Uterus (tissue), 4 donors: ENCODE data around the gene CDKN2C. TPM values are rescaled to one million over a fixed set of nuclear protein-coding genes. Genes with fewer than 3 reads are reported as not detected.
"Not testable (repeated sequence)": the region's sequence is repeated elsewhere in the genome, so short reads cannot be mapped to it uniquely, and the experiment has no call there.

Source experiments
- DNase-seq, 2 donors: peaks; one replicate each; pipeline ENCODE4 v3.0.0-alpha.2; 2019 to 2020
- H3K27ac ChIP-seq, 2 donors: fragments of 200-600 bp; sonication (generic); 1 replicate in 1 of 2; 2 replicates in 1 of 2; pipeline ENCODE4 v1.5.1; 2016 to 2018
- H3K27me3 ChIP-seq, 2 donors: fragments of 200-600 bp; sonication (generic); one replicate each; pipeline ENCODE4 v1.5.1; 2018 to 2019; ENCODE audit warnings: control low read depth in 1 of 2
- H3K36me3 ChIP-seq, 2 donors: fragments of 200-600 bp; sonication (generic); one replicate each; pipeline ENCODE4 v1.5.1; 2019; ENCODE audit warnings: control low read depth in 1 of 2
- H3K4me1 ChIP-seq, 2 donors: fragments of 200-600 bp; sonication (generic); one replicate each; pipeline ENCODE4 v1.5.1; 2018 to 2019; ENCODE audit warnings: control low read depth in 1 of 2
- H3K4me3 ChIP-seq, 2 donors: fragments of 200-600 bp; sonication (generic); 1 replicate in 1 of 2; 2 replicates in 1 of 2; pipeline ENCODE4 v1.5.1; 2018 to 2019; ENCODE audit warnings: mild to moderate bottlenecking in 1 of 2
- H3K9me3 ChIP-seq, 2 donors: fragments of 200-600 bp; sonication (generic); one replicate each; pipeline ENCODE4 v1.5.1; 2019; ENCODE audit warnings: control low read depth in 1 of 2
- POLR2A ChIP-seq, 2 donors: fragments of 450-650 bp; IDR thresholded peaks; one replicate each; pipeline ENCODE4 v1.6.1; 2016; ENCODE audit warnings: antibody characterized with exemption in 2 of 2, mild to moderate bottlenecking in 1 of 2, moderate library complexity in 1 of 2
- intact Hi-C: fragments of 100-400 bp; cut with DNase I; formaldehyde crosslinking; loops from one replicate; pipeline ENCODE4 v1.15.1; 2023; ENCODE audit warnings: low total_unique reads
- total RNA-seq, 4 donors: library from RNA; depleted of rRNA in 3 of 4; stranded (reverse); fragments of >200 nt in 3 of 4; gene quantifications; one replicate each; pipeline versions ENCODE4 v1.1.0 to v1.2.4, GENCODE V29; 2014 to 2023
- TF ChIP-seq, protein P1 (sequence below), 4 experiments: fragments of 200-600 bp in 2 of 4; fragments of 450-650 bp in 2 of 4; sonication (generic) in 2 of 4; IDR thresholded peaks; one replicate each; pipeline ENCODE4 v1.5.1; 2016 to 2019; ENCODE audit warnings: antibody characterized with exemption in 4 of 4, mild to moderate bottlenecking in 2 of 4, moderate library complexity in 1 of 4
- donor health status: DM: yes; HTN: yes; CAD: no.

Gene CDKN2C
- total RNA-seq, 4 donors from 2014 or later = 13.4 to 103 (median 22.2) TPM

DNA sequence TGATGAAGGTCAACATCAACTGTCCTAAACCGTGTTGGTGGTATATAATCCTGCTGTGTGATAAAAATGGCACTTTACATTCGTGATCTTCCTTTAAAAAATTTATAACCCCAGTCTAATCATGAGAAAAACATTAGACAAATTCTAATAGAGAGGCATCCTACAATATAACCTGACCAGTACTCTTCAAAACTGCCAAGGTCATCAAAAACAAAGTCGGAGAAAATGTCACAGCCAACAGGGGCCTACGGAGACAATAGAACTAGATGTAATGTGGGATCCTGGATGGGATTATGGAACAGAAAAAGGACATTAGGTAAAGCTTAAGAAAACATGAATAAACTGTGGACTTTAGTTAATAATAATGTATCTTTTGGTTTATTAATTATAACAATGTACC, 25.0 kb downstream of the CDKN2C start:
- Histone ChIP-seq H3K9me3 (no peaks in the 10 kb centered on the region), H3K4me3 (no peak overlapping the region), H3K4me1 (no peaks in the 10 kb centered on the region), H3K27me3 (no peaks in the 10 kb centered on the region), H3K27ac (no peak overlapping the region), H3K36me3 (no peaks in the 10 kb centered on the region)
- TF ChIP-seq, protein P1, sequence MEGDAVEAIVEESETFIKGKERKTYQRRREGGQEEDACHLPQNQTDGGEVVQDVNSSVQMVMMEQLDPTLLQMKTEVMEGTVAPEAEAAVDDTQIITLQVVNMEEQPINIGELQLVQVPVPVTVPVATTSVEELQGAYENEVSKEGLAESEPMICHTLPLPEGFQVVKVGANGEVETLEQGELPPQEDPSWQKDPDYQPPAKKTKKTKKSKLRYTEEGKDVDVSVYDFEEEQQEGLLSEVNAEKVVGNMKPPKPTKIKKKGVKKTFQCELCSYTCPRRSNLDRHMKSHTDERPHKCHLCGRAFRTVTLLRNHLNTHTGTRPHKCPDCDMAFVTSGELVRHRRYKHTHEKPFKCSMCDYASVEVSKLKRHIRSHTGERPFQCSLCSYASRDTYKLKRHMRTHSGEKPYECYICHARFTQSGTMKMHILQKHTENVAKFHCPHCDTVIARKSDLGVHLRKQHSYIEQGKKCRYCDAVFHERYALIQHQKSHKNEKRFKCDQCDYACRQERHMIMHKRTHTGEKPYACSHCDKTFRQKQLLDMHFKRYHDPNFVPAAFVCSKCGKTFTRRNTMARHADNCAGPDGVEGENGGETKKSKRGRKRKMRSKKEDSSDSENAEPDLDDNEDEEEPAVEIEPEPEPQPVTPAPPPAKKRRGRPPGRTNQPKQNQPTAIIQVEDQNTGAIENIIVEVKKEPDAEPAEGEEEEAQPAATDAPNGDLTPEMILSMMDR (IDR thresholded peaks at IDR 0.05) = no peak
- no peak for TF ChIP-seq POLR2A (IDR thresholded peaks at IDR 0.05)
- intact Hi-C loops = no loop called here
- no peak for DNase-seq

- Histone ChIP-seq H3K4me3 (no peak overlapping the region), H3K9me3 (no peaks in the 10 kb centered on the region), H3K4me1 (no peaks in the 10 kb centered on the region), H3K36me3 (no peaks in the 10 kb centered on the region), H3K27me3 (no peaks in the 10 kb centered on the region), H3K27ac (no peak overlapping the region)
- DNase-seq = no peak
- intact Hi-C loops = no loop called here
- TF ChIP-seq, protein P1 (IDR thresholded peaks at IDR 0.05) = no peak
- TF ChIP-seq POLR2A (IDR thresholded peaks at IDR 0.05) = no peak
These were observed 25.6 kb downstream of the CDKN2C start for GRCh38 chr1:50995651-50996050.

- no peaks in the 10 kb centered on the region for H3K4me1 ChIP-seq
- H3K27me3 ChIP-seq = no peaks in the 10 kb centered on the region
- DNase-seq = no peak
- H3K27ac ChIP-seq = no peak overlapping the region
- intact Hi-C loops = no loop called here
- no peak for TF ChIP-seq POLR2A (IDR thresholded peaks at IDR 0.05)
- TF ChIP-seq, protein P1 (IDR thresholded peaks at IDR 0.05) = no peak
- H3K9me3 ChIP-seq = no peaks in the 10 kb centered on the region
- H3K4me3 ChIP-seq = no peak overlapping the region
- no peaks in the 10 kb centered on the region for H3K36me3 ChIP-seq
These were observed 26.0 kb downstream of the CDKN2C start for GRCh38 chr1:50996083-50996482.

- H3K4me1 ChIP-seq, H3K4me3 ChIP-seq, intact Hi-C loops, H3K9me3 ChIP-seq, DNase-seq, H3K27me3 ChIP-seq, H3K36me3 ChIP-seq, H3K27ac ChIP-seq: not testable (repeated sequence)
These were observed 29.3 kb downstream of the CDKN2C start for GRCh38 chr1:50999375-50999774.

- Histone ChIP-seq H3K4me1 (no peaks in the 10 kb centered on the region), H3K27me3 (no peaks in the 10 kb centered on the region), H3K27ac (no peak overlapping the region), H3K4me3 (no peak overlapping the region), H3K9me3 (no peaks in the 10 kb centered on the region), H3K36me3 (no peaks in the 10 kb centered on the region)
- DNase-seq = no peak
- intact Hi-C loops = no loop called here
- TF ChIP-seq, protein P1 (IDR thresholded peaks at IDR 0.05) = no peak
- no peak for TF ChIP-seq POLR2A (IDR thresholded peaks at IDR 0.05)
These were observed 30.1 kb downstream of the CDKN2C start for GRCh38 chr1:51000160-51000559.

DNA sequence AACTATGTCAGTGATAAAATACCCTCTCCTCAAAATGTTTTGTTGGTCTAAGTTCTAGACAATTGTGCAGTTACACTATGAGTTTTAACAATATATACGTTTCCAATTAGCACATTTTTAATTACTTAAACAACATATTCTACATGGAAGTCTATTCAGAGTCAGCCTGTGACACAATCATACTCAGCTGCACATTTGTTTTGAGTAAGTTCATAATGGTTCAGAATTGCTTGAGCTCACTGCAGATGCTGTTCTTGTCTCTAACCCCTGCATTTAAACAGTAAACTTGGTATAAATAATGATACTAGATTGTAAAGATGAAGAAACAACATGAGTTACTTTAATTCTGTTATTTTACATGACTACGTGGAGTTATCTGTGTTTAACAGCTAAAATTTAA, 30.6 kb downstream of the CDKN2C start:
- TF ChIP-seq, protein P1 (IDR thresholded peaks at IDR 0.05) = no peak
- no peak for TF ChIP-seq POLR2A (IDR thresholded peaks at IDR 0.05)

More for the DNA sequence above, 30.6 kb downstream of the CDKN2C start:
- intact Hi-C loops = no loop called here
- no peak overlapping the region for H3K27ac ChIP-seq
- no peaks in the 10 kb centered on the region for H3K27me3 ChIP-seq
- no peaks in the 10 kb centered on the region for H3K36me3 ChIP-seq
- no peaks in the 10 kb centered on the region for H3K4me1 ChIP-seq
- no peak overlapping the region for H3K4me3 ChIP-seq
- no peak for DNase-seq
- no peaks in the 10 kb centered on the region for H3K9me3 ChIP-seq
